ENCODE results near the gene LNPK.
"Not testable (repeated sequence)": the region's sequence is repeated elsewhere in the genome, so short reads cannot be mapped to it uniquely, and the experiment has no call there.

The LNPK gene, protein sequence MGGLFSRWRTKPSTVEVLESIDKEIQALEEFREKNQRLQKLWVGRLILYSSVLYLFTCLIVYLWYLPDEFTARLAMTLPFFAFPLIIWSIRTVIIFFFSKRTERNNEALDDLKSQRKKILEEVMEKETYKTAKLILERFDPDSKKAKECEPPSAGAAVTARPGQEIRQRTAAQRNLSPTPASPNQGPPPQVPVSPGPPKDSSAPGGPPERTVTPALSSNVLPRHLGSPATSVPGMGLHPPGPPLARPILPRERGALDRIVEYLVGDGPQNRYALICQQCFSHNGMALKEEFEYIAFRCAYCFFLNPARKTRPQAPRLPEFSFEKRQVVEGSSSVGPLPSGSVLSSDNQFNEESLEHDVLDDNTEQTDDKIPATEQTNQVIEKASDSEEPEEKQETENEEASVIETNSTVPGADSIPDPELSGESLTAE

GRCh38 chr2:176001916-176002687, at the start of gene LNPK:
Gene LNPK (minus strand): TSS chr2:176002267. CDS start chr2:175995584, 6,683 bp downstream.
- DNase-seq = peak; percentile 87

- DNase-seq = no peak
Measured at GRCh38 chr2:176039375-176039774, 37.3 kb upstream of the LNPK start.

- DNase-seq = no peak
Measured at GRCh38 chr2:176038694-176039093, 36.6 kb upstream of the LNPK start.

DNA sequence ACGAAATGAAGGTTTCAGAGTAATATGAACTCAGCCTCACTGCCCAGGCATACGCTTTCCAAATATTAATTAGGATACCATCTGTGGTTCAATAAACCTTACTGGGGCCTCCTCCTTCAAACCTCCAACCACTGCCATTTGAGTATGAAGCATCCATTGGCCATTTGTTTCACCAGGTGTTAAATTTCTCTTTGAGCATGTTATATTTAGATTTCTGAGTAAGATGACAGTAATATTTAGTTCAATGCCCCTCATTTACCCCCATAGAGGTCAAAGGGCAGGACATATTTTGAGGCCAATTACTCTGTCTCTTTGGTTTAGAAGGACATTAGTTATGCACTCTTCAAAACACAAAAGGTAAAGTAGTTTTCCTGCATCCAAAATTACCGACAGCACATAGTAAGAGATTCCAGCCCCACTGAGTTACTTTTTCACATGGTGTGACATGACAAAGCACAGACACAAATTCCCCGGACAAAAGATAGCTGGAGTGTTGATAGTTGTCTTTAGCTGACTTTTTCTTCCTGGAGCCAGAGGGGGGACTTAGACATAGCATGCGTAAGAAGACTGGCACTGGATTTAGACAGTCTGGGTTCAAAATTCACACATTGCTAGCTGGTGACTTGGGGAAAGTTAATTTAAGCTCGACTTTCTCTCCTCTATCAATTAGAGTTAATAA, 33.1 kb upstream of the LNPK start:
- DNase-seq = no peak

DNA sequence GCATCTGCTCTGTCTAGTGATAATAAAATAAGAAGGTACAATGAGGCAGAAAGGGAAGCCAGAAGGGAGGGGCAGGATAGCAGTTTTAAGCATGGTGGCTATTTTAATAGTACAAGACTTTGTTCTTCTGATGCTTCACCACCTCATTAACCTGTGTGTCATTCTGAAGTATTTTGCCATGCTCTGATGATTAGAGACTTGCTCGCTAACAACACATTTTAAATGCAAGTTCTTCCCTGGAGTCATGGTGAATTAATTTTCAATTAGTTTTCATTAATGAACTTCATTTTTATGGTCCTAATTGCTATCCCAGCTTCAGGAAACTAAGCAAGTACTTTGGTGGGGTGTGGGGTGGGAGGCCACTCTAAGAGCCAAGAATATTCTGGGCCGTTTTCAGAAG, 25.7 kb upstream of the LNPK start:
- no peak for DNase-seq

- DNase-seq = no peak
Measured at GRCh38 chr2:176025932-176026331, 23.9 kb upstream of the LNPK start.

DNA sequence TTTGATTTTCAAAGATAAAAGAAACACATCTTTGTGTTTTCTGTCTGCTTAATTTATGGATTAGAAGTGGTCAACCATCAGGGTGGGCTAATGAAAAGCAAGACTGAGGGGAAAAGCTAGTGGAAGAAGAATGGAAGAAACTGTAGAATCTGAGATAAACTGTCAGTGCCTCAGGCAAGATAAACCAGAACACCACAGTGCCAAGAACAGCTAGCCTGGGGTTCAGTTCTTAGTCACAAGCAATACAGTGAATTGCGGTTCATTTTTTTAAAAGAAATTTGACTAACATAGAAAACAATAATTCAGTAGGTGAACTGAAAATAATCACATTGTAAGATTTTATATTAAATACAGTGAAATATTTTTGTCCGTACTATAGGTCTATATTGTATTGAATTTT, 22.0 kb upstream of the LNPK start:
- DNase-seq = no peak

- DNase-seq = no peak
Measured at GRCh38 chr2:176022048-176022447, 20.0 kb upstream of the LNPK start.

GRCh38 chr2:176020400-176020799, 18.3 kb upstream of the LNPK start:
- no peak for DNase-seq

GRCh38 chr2:176018708-176019107, 16.6 kb upstream of the LNPK start:
- DNase-seq = no peak

DNA sequence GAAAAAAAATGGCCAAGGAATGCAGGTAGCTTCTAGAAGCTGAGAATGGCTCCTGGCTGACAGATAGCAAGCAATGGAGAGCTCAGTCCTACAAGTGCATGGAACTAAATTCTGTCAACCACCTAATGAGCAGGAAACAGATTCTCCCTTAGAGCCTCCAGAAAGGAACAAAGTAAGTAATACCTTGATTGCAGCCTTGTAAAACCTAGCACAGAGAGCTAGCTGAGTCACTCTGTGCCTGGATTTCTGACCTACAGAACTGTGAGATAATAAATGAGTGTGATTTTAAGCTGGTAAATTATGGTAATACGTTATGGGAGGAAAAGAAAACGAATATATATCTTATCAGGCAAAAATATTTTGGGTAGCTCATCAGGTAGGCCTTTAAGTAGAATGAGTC, 7.4 kb upstream of the LNPK start:
- no peak for DNase-seq

- no peak for DNase-seq
Measured at GRCh38 chr2:176004934-176005333, 2.9 kb upstream of the LNPK start.

- no peak for DNase-seq
Measured at GRCh38 chr2:176003958-176004357, 1.9 kb upstream of the LNPK start.

DNA sequence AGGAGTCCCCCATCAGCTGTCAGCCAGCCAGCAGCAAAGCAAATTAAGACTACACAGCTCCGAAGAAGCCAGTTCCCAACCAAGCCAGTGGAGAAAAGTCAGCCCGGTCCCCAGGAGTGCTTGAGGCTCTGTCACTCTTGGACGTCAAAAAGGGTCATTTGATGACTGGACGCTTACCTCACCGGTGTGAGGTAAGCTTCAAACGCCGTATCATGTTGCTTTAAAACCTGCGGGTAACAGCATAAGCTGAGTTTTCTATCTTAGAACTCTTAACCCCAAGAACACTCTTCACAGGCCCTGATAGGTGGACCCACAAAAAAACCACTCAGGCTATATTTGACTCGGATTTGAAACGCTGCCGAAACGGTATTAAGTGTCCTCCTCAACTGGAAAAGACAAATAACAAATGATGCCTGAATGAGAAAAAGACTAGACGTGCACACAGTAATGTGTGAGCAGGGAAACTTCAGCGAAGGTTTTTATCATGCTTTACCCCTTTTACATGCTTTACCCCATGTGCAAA, 682 bp upstream of the LNPK start:
- peak; percentile 44 for DNase-seq

- peak; percentile 61 for DNase-seq
Measured at GRCh38 chr2:176001281-176001915, 669 bp downstream of the LNPK start.

DNA sequence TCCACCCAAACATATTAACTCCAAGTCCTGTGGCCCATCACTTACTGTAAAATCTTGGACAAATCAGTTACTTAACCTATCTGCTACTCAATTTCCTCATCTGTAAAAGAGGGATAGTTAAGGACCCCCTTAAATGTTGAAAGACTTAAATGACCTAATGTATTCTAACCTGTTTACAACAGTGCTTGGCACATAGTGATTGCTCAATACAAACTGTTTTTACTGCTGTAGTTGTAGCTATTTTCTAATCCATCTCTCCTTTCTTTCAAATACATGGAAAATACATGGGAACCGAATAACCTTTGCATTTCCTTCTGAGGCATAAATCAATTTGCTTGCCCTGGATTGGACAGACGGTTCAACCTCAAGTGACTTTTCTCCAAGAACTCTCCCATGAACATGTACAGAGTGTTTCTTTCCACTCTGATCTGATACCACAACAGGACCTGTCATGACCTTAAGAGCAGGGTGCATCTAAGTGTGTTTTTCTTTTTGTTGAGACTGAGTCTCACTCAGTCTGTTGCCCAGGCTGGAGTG, 2.7 kb downstream of the LNPK start:
- no peak for DNase-seq

- DNase-seq = no peak
Measured at GRCh38 chr2:175990099-175990498, 12.0 kb downstream of the LNPK start.

- DNase-seq = not testable (repeated sequence)
Measured at GRCh38 chr2:175987126-175987525, 14.9 kb downstream of the LNPK start.

GRCh38 chr2:175984846-175985245, 17.2 kb downstream of the LNPK start:
- DNase-seq = no peak

DNA sequence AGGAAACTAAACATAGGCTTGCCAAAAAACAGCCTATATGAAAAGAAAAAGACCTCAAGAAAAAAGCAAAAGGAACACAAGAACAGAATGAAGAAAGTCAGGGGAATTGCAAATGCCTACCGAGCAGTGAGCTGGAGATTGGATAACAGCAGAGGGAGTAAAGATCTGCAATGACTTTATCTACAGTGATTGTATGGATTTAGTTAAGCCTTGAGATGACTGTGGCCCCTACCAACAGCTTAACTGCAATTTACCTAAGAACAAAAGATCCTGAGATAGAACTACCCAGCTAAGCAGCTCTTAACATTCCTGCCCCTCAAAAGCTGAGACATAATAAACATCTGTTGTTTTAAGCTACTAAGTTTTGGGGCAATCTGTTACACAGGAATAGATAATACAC, 20.5 kb downstream of the LNPK start:
- no peak for DNase-seq

DNA sequence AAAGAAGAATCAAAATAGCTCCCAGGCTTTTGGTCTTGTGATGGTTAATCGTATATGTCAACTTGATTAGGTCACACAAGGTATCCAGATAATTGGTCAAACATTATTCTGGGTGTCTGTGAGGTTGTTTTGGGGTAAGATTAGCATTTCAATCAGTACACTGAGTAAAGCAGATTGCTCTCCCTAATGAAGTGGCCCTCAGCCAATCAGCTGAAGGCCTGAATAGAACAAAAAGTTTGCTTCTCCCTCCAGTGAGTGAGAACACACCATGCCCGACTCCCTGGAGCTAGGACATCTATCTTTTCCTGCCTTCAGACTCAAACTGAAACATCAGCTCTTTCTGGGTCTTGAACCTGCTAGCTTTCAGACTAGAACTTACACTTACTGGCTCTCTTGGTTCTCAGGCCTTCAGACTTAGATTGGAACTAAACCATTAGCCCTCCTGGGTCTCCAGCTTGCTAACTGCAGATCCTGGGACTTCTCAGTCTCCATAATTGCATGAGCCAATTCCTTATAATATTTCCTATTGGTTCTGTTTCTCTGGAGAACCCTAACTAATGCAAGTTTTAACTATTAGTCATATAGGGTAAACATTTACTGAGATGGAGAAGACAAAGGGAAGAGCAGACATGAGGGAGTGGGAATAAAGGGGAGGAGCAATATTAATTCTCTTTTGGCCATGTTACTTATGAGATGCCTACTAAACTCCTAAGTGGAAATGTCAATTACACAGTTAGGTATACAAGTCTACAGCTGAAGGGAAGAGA, 25.5 kb downstream of the LNPK start:
- no peak for DNase-seq

GRCh38 chr2:175973373-175973772, 28.7 kb downstream of the LNPK start:
- DNase-seq = no peak
